ENCODE results near the gene KDM2B.

DNA sequence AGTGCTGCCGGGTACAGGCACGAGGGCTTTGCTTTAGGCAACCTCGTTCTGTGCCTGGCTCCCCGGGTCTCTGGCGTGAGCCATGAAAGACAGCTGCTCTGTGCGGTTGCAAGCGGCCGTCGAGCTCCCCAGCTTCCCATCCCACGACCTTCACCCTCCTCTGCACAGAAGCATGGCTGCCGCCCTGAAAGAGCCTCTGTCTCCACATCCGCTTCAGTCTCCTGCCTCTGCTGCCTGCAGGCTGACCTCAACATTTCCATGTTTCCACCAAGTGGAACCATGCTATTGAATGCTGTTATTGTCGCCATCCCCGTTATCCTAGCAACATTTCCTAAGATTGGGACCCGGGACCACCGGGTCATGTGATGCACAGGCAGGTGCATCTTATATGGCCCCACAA lies 57.1 kb downstream of the KDM2B start:
- TF ChIP-seq, protein P1, sequence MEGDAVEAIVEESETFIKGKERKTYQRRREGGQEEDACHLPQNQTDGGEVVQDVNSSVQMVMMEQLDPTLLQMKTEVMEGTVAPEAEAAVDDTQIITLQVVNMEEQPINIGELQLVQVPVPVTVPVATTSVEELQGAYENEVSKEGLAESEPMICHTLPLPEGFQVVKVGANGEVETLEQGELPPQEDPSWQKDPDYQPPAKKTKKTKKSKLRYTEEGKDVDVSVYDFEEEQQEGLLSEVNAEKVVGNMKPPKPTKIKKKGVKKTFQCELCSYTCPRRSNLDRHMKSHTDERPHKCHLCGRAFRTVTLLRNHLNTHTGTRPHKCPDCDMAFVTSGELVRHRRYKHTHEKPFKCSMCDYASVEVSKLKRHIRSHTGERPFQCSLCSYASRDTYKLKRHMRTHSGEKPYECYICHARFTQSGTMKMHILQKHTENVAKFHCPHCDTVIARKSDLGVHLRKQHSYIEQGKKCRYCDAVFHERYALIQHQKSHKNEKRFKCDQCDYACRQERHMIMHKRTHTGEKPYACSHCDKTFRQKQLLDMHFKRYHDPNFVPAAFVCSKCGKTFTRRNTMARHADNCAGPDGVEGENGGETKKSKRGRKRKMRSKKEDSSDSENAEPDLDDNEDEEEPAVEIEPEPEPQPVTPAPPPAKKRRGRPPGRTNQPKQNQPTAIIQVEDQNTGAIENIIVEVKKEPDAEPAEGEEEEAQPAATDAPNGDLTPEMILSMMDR (IDR thresholded peaks at IDR 0.05; ENCODE audit: low read depth, low read length, poor library complexity, severe bottlenecking), result no peak
- TF ChIP-seq EZH2phosphoT487 (IDR thresholded peaks at IDR 0.05; ENCODE audit: borderline replicate concordance, low read length), result no peak

Measured in DOHH2 (cell line).